NCI-H2227 (cell line): Measurements from ENCODE around the gene ARHGEF11.
A peak's percentile ranks its signal among the peaks of the same experiment; 100 is the strongest.

Experiments used
- DNase-seq: peaks from one replicate; lab custom pipeline; 2025; ENCODE audit not compliant: unreplicated experiment; lab: John Stamatoyannopoulos, UW

The ARHGEF11 gene

DNA sequence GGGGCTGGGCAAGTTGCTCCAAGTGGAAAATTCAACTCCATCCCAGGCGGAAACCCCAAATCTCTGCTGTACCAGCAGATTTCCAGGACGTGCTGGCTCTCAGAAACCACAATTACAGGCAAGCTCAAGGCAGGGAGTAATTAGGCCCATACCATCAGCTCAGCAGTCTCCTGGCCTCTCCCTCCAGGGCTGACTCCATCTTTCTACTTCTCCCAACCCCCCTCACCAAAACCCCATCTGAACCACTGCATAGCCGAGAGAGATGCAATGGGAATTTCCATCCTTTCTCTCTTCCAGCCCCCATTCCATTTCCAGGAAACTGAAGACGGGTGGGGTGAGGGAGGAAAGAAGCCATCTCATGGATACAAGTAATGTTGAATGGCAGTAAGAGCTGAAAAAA is 41.2 kb downstream of the ARHGEF11 start:
- peak; percentile 13 for DNase-seq

DNA sequence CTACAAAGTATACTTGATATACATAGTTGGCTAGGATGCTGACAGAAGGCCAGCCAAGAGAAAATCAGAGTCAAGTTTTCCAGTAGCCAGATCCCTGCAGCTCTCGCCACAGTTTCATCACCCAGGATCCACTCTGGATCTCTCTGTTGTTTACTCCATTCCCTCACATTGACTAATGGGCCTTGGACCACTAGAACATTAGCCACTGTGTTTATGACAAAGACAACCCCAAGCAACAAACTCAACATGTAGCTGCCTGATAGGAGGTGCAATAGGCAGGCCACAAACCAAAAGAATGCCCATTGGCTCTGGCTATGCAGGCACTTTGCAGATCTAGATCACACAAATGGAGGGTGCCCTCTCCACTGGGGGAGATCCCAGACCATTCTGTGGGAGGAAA is 44.2 kb downstream of the ARHGEF11 start:
- DNase-seq, result no peak

DNA sequence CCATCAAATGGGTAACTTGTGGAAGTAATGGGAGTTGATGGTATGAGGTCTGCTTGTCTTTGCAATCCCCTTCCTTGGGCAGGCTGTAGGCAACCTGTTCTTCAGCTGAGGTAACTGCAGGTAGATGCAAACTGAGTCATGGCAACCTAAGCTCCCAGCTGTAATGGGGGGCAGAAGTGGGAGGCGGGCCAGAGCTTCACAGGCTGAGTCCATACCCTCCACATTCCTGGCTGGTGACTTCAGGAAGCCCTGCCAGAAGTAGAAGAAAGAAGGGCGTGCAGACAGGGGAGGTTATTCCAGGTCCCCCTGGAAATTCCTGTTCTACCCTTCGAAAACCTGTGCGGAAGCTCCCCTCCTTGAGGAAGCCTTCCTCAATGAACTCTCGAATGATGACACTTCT is 44.9 kb downstream of the ARHGEF11 start:
- no peak for DNase-seq

DNA sequence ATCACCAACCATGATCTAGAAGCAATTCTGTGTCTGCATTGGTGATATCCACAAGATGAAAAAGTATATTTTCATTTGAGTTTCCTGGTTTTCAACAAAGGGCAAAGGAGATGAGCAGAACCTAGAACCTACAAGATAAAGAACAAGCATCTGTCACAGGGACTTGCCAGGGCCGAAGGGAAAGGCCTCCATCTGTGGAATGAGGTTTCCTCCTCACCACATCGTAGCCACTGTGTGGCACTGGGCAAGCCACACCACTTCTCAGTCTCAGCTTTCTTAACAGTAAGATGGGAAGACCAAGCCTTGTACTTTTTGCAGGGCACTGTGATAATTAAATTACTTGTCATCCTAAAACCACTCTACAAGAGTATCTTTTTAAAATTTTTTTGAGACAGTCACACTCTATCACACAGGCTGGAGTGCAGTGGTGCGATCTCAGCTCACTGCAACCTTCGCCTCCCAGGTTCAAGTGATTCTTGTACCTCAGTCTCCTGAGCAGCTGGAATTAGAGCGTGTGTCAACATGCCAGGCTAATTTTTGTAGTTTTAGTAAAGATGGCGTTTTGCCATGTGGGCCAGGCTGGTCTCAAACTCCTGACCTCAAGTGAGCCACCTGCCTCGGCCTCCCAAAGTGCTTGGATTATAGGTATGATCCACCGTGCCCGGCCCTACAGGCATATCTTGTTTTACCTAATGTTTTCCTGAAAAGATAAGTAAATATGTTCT is 45.8 kb downstream of the ARHGEF11 start:
- no peak for DNase-seq

DNA sequence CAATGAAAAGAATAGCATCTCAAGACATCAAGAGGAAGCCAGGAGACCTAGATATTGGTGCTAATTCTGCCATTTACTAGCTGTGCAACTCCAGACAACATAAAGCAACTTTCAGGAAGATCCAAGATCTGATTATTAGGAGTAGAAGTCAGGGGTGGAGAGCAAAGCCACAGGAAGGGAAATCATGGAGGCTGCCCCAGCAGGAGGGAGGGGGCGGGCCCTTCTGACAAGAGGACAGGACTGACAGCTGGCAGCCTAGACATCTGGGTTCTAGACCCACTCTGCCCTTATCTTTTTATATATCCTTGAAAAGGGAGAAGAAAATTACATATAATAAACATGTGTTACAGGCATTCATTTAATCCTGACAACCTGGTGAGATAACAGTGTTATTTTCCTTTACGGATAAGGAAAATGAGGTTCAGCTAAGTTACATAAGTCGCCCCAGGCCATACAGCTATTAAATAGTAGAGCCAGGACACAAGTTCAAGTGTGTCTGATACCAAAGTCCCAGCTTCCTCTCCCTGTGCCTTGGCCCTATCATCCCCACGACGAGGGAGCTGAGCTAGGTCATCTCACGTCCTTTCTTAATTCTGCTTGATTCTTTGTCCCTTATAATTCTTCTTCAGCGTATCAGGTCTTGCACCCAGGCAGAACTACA is 46.6 kb downstream of the ARHGEF11 start:
- DNase-seq, result no peak

DNA sequence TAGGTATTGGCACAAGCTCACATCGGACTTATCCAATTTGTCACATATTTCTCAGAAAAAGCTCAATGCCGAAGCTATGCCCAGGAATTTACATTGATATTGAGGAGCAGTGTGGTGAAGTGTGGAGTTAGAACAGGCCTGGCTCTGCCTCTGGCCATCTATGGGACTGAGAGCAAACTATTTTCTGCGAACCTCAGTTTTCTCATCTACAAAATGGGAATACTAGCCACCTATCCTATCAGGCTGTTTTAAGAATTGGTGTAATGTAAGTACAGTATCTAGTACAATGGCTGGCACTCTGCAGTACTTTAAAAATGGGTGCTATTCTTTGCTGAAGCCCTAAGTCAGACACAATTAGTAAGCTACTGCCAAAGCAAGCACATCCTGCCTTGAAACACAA is 47.2 kb downstream of the ARHGEF11 start:
- DNase-seq, result no peak

DNA sequence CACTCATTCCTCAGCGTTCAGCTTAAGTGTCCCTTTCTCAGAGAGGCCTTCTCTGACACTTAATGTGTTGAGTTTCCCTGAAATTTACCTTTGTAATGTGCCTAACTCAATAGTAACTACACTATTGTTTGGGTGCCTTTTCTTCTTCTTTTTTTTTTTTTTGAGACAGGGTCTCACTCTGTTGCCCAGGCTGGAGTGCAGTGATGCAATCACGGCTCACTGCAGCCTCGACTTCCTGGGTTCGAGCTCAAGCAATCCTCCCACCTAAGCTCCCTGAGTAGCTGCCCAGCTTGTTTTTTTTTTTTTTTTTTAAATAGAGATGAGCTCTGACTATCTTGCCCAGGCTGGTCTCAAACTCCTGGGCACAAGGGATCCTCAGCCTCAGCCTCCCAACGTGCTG is 50.1 kb downstream of the ARHGEF11 start:
- no peak for DNase-seq

DNA sequence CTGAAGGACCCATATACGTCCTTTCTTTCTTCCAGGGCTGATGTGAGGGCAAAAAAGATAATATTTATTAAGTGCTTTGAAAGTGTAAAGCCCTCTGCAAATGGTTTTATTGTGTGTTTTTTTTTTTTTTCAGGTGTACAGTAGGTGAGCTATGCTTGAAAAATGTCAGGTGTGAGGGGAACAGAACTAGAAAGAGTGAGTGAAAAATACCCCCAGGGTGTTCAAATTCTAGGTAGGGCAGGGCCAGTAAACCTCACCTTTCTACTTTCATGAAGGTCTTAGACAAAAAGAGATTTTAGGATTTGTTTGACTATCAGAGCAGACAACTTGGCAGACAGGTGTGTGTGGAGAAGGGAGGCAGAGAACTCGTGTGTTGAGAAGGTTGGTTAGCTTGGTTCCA is 51.3 kb downstream of the ARHGEF11 start:
- DNase-seq, result no peak

DNA sequence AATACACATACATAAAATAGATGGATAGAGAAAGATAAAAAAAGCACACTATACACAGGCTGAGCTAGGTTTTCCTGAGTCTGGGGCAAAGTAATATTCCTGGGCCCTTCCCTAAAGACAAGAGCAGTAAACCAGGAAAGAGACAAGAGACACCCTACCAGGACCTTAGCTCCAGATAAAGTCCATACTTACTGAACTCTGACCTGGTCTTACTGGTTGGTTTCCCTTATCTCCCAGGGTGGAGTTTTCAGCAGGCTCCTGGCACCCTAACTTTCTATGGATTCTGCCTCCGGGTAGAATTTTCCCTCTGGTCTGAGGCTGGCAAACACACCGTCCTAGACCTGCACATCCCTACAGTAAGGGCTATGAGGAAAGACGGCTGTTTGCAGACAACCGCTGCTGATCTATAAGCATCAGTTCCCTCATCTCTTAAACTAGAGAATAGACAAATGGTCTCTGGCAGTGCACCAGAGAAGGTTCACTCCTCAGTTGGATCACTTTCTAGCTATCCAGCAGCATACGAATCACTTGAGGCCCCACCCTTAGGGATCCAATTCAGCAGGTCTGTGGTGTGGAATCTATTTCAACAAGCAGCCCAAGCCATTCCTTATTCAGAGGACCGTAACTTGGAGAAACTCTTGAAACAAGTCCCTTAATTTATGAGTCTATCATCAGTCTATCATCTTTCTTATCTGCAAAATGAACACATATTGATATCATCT is 52.0 kb downstream of the ARHGEF11 start:
- no peak for DNase-seq

DNA sequence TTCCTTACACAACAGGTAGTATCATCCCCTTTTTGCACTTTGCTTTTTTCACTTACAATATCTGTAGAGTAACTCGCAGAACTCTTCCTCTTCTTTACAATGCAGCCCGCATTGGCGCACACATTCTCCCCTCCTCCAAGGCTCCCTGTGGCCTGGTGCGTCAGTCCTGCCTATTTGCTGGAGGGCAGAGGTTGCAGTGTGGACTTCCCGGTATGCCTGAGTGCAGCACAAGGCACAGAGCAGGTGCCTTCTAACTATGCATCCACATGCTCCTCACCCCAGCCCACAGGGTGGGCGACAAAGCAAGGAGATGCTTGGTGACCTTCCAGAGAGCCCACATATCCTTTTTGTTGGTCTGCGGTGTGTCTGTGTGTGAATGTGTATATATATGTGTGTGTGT is 53.3 kb downstream of the ARHGEF11 start:
- DNase-seq, result no peak

DNA sequence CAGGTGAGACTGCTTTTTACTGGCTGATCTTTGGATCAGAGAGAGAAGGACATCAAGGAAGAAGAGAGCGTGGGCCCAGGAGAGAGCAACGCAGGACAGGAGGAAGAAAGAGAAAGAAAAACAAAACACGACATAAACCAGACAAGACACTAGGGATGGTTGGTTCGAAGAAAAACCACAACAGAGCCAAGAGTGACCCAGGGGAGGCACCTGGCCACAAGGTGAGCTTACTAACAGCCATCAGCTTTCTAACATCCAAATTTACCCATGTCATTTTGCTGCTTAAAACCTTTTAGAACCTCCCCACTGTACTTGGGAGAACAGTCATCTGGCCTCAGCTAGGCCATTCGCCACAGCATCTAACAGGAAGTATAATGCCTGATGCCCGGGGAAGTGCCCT is 57.8 kb downstream of the ARHGEF11 start:
- DNase-seq, result no peak

DNA sequence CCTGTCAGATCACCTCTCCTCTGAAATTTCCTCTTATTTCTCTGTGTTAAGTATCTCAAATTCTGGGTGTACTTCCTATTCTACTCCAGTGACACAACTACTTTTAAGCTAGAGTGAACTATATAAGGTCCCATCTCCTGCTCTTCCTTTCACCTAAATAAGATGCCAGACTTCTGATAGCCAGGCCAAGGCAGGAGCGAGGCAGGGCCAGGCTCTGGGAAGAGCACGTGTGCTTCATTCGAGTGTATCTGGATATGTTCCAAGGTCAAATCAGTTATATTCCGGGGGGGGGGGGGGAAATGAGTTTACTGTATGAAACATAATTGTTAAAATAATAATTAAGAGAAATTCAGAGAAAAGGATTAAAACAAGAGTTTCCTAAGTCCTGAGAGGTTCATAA is 65.0 kb downstream of the ARHGEF11 start:
- DNase-seq, result no peak

DNA sequence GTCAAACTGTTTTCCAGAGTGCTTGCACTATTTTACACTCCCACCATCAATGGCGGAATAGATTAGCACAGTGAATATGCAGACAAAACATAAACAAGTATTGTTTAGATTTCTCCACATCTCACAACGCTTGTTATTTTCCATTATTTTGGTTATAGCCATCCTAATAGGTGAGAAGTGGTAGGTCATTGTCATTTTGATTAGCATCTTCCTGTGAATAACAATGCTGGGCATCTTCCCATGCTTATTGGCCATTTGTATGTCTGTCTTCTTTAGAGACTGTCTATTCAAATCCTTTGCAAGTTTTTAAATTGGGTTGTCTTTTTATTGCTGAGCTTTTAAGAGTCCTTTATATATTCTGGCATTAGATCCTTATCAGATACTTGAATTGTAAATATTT is 70.5 kb downstream of the ARHGEF11 start:
- DNase-seq, result no peak

DNA sequence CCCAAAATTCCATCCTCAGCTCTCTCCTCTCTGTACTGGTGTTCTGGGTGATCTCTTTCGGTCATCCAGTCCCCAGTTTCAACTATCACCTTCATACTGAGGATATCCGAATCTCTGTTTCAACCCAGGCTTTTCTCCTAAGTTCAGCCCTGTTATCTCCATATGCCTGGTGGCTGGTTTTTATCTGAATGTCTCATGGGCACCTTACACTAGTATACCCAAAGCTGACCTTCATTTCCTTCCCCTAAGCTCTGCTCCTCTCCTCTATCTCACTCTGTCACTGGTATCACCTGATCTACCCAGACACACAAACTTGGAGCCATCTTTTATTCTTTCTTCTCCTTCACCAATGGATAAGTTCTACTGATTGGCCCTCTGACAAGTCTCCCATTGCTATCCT is 72.1 kb downstream of the ARHGEF11 start:
- DNase-seq, result no peak

DNA sequence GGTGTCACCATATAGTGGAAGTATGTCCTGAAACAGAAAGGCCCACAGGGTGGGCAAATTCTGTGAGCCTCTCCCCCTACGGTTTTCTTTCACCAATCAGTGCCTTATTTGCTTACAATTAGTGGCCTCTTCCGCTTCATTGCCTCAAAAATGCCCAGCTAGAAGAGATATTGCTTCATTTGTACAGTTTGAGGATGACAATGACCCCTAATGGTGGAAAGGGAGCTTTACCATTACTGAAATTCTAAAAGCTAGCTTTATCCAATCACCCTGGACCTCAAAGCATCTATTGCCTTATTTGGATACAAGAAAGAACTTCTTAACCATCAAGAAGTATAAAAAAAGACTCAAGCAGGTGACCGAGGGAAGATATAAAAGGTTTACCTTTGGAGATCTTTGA is 75.5 kb downstream of the ARHGEF11 start:
- no peak for DNase-seq

DNA sequence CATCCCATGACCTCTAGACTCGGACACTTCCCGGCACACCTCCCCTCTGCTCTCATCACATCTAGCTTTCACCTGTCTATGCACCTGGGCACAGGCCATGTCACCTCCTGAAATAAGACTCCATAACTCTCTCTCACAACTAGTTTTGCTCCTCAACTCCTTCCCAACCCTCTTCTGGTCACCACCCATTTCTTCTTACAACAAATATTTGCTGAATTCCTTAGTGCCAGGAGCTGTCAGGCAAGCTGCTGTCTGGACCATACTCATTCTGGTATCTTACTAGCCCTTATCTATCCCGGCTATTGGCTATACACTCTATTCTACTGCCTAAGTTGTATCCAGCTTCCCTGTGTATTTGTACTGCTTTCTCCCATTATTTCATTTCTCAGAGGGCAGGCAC is 76.0 kb downstream of the ARHGEF11 start:
- DNase-seq, result no peak

DNA sequence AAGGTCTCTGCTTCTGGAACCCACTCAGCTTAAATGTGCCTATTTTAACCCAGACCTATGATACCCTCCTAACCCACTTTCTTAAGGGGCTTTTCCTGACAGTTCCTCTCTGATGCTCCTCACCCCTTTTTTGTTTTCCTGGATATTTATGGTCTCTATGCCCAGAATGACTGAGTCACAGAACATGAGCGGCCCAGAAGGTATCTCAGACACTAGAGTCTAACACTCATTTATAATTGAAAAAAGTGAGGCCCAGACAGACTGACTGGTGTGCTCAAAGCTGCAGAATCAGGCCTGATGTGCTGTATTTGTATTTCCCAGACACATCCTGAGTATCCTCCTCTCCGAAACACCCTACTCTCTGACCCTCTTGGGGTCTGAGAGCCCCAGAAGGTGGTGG is 81.1 kb downstream of the ARHGEF11 start:
- DNase-seq, result no peak

DNA sequence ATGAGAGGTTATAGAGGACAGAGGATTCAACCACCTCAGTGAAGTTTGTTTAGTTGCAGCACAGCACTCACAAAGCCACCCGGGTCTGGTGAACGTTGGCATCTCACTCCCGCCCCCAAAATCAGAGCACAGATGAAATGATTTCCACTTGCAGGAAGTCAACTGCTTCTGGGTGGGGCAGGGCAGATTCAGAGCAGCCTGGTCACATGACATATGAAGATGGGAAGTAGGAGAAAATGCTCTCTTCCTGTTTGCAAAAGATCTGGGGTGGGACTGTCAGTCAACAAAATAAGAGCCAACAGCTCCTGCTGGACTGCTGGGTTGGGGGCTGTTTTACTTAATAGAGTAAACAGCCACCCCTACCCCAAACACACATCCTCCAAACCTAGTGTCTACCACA is 81.9 kb downstream of the ARHGEF11 start:
- no peak for DNase-seq

DNA sequence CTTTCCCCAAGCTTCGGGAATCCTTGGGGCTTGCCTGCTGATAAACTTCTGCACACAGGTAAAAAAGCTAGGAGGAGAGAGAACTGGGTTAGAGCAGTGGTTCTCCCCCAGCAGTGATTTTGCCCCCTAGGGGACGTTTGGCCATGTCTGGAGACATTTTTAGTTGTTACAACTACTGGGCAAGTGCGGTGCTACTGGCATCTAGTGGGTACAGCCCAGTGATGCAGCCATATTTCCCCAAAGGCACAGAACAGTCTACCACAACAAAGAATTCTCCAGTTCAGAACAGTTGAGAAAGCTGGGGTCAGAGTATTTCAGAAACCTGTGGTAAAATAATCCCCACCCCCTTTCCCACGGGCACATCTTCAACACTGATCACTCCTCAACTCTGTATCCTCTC is 83.8 kb downstream of the ARHGEF11 start:
- no peak for DNase-seq

DNA sequence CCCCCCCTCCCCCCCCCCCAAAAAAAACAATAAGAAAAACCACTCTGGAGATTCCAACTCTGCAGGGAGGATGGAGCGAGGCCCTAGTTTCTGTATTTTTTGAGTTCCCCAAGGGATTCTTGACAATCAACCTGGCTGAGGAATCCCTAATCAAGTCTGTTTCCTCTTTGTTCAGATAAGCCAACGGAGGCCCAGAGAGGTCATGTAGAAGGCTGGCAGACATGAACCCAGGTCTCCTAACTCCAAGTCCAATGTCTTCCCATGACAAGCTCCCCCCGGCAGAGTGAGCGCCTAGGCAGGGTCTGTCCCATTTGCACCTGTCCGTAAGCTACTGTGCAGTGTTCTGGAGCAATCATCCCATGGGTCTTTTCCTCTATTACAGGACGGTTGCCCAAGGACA is 85.6 kb downstream of the ARHGEF11 start:
- no peak for DNase-seq

DNA sequence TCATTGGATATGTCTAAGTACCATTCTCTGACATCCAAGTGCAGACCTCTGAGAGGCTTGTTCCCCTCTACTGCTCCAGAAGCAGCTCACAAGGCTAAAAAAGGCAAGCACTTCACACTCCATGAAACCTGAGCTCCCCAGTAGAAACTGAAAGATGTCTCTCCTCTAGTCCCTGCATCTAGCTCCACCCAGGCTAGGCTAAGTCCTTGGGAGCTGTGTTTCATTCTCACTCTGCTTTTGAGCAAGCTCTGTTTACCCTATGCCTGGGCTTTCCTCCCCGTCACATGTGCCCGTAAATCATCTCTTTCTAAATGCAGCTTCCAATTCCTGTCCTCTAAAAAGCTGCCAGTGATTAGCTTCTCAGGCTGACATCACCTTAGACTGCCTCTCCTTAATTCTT is 86.1 kb downstream of the ARHGEF11 start:
- DNase-seq, result no peak

DNA sequence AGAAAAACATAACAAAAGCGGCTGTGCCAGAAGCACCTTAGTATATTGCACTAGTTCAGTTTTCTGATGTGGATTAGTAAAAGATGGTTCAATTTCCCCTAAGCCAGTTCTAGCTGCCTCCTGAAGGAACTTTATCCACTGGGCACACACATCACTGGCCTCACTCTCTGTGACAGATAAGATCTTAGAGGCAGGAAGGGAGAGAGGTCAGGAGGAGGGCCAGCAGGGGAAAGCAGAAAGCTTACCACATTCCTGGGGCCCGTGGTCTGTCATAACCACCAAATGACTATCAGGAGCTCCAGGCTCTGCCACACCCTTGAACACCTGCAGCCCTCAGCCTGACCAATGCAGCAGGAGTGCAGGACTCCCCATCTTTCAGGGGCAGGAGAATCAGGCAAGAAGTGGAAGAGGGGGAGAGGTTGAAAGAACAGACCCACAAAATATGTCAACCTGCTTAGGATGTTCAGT is 87.3 kb downstream of the ARHGEF11 start:
- no peak for DNase-seq
